ENCODE data around the gene NNMT.
"Not testable (repeated sequence)": the region's sequence is repeated elsewhere in the genome, so short reads cannot be mapped to it uniquely, and the experiment has no call there.

NNMT gene

GRCh38 chr11:114314096-114314495, 17.9 kb downstream of the NNMT start:
- no peak for DNase-seq

- peak in 3 of 6 experiments; percentile 23 to 61 (median 44) for DNase-seq
Observed at GRCh38 chr11:114315749-114316368, 19.7 kb downstream of the NNMT start.

- no peak for DNase-seq
Observed at GRCh38 chr11:114316980-114317786, 21.0 kb downstream of the NNMT start.

GRCh38 chr11:114317787-114318137, 21.6 kb downstream of the NNMT start:
- DNase-seq, result peak in 1 of 6 experiments; percentile 3

- no peak for DNase-seq
Observed at GRCh38 chr11:114318361-114318760, 22.2 kb downstream of the NNMT start.

- DNase-seq, result peak in 2 of 6 experiments; percentile 6 to 16
Observed at GRCh38 chr11:114319716-114320328, 23.6 kb downstream of the NNMT start.

- no peak for DNase-seq
Observed at GRCh38 chr11:114321621-114322257, 25.5 kb downstream of the NNMT start.

GRCh38 chr11:114322934-114323333, 26.7 kb downstream of the NNMT start:
- DNase-seq, result no peak

GRCh38 chr11:114326151-114326550, 30.0 kb downstream of the NNMT start:
- DNase-seq, result no peak

GRCh38 chr11:114326776-114327175, 30.6 kb downstream of the NNMT start:
- no peak for DNase-seq

GRCh38 chr11:114330373-114330772, 34.2 kb downstream of the NNMT start:
- DNase-seq, result no peak

GRCh38 chr11:114340311-114341131, 44.3 kb downstream of the NNMT start:
- DNase-seq, result peak in 4 of 6 experiments; percentile 7 to 39 (median 24)

GRCh38 chr11:114341667-114342066, 45.5 kb downstream of the NNMT start:
- not testable (repeated sequence) for DNase-seq

GRCh38 chr11:114342476-114342875, 46.3 kb downstream of the NNMT start:
- DNase-seq, result no peak

- no peak for DNase-seq
Observed at GRCh38 chr11:114343020-114343419, 46.8 kb downstream of the NNMT start.

- DNase-seq, result no peak
Observed at GRCh38 chr11:114343493-114343892, 47.3 kb downstream of the NNMT start.

- DNase-seq, result no peak
Observed at GRCh38 chr11:114344494-114344893, 48.3 kb downstream of the NNMT start.

- DNase-seq, result no peak
Observed at GRCh38 chr11:114345575-114346222, 49.5 kb downstream of the NNMT start.

GRCh38 chr11:114346709-114347141, 50.5 kb downstream of the NNMT start:
- DNase-seq, result peak in 1 of 6 experiments; percentile 2

- DNase-seq, result peak in 4 of 6 experiments; percentile 1 to 53 (median 12)
Observed at GRCh38 chr11:114348200-114349191, 52.3 kb downstream of the NNMT start.

GRCh38 chr11:114350022-114350421, 53.8 kb downstream of the NNMT start:
- no peak for DNase-seq

Measured in stimulated activated naive CD4-positive, alpha-beta T cell (primary cell).